Activated CD8-positive, alpha-beta T cell treated with anti-CD3 and anti-CD28 coated beads for 36 hours (primary cell): Measurements from ENCODE around the gene CYTH3. TPM values are rescaled to one million over a fixed set of nuclear protein-coding genes. Genes with fewer than 3 reads are reported as not detected.

ENCODE experiments used
- ATAC-seq: fragments of 200-7000 bp; cut with Tn5 transposase; one replicate; pipeline ENCODE4 v1.10.0; 2021; ENCODE audit warnings: mild to moderate bottlenecking, moderate library complexity
- CTCF ChIA-PET: fragments of 350-600 bp; sonication (Branson Sonifier 250); formaldehyde crosslinking; loops from one replicate; lab custom pipeline; 2021; ENCODE audit warnings: antibody characterized with exemption; lab: Charles Lee
- POLR2A ChIA-PET: fragments of 350-600 bp; sonication (Branson Sonifier 250); formaldehyde crosslinking; loops from one replicate; lab custom pipeline; 2021; ENCODE audit warnings: antibody characterized with exemption; lab: Charles Lee
- DNase-seq: peaks from one replicate; pipeline ENCODE4 v3.0.0-alpha.2; 2020
- H3K27ac Mint-ChIP-seq: one replicate; pipeline ENCODE4 v1.8.0; 2021; ENCODE audit warnings: mild to moderate bottlenecking, mixed read lengths
- H3K27me3 Mint-ChIP-seq: one replicate; pipeline ENCODE4 v1.8.0; 2021; ENCODE audit warnings: mixed read lengths
- H3K36me3 Mint-ChIP-seq: one replicate; pipeline ENCODE4 v1.8.0; 2021; ENCODE audit warnings: low read depth, mixed read lengths
- H3K4me1 Mint-ChIP-seq: one replicate; pipeline ENCODE4 v1.8.0; 2021; ENCODE audit warnings: low read depth, mixed read lengths
- H3K4me3 Mint-ChIP-seq: one replicate; pipeline ENCODE4 v1.8.0; 2021; ENCODE audit warnings: mild to moderate bottlenecking, moderate library complexity, mixed read lengths
- H3K9me3 Mint-ChIP-seq: one replicate; pipeline ENCODE4 v1.8.0; 2021; ENCODE audit warnings: mixed read lengths
- intact Hi-C: fragments of 100-400 bp; cut with micrococcal nuclease; formaldehyde crosslinking; loops from one replicate; pipeline ENCODE4 v1.10.0; 2022
- total RNA-seq, 2 experiments: library from RNA; stranded (reverse); gene quantifications; one replicate each; pipeline ENCODE4 v1.2.3, GENCODE V29; 2021
- TF ChIP-seq, protein P1 (sequence below): fragments of 200-600 bp; IDR thresholded peaks from one replicate; pipeline ENCODE4 v1.8.0; 2022; ENCODE audit warnings: antibody characterized with exemption, mild to moderate bottlenecking

Gene CYTH3
- total RNA-seq, 2 experiments from 2014 or later: 0.92 to 2.3 TPM

DNA sequence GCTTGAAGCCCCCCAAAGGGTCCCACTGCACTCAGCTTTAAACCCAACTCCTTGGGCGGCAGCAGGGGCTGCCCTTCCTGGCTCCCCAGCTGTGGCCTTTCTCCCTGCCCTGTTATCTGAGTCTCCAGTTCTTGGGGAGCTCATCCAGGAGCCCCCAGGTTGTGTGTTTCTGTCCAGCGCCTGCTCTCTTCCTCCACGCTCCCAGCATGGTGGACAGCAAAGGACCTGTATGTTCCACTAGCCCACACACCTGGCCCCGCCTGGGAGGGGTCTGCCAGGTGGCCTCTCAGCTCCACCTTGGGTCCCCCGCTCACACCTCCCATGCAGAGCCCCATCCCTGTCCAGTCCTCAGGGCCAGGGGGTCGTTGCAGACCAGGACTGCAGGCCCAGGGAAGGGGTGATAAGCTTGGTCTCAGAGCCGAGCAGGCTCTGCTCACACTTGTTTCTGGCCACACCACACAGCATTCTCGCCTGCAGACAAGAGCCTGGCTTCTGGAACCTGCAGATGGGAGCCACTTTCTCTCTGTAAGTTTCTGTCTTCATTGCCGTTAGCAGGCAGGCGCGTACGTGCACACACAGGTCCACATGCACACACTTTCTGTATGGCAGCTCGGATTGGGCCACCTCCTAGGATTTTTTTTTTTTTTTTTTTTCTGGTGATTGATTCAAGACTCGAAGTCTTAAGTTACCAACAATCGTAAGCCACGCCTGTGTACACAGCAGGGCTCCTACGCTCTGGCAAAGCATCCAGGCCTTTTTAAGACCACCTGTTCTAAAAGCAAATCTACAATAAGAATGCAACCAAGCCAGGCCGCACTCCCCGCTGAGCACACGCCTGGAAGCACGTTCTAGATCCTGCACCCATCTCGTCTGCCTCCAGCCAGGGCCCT lies 104.6 kb downstream of the CYTH3 start:
- ChIA-PET CTCF (interaction anchor here (3.1 kb wide), 1 partner anchor 155 kb away, joined by 7 read pairs; no protein-coding TSS in a partner anchor), POLR2A (no interaction called here)
- no peaks in the 10 kb centered on the region for H3K9me3 Mint-ChIP-seq
- ATAC-seq: no peak
- DNase-seq: no peak
- intact Hi-C loops: loop anchor here (10.0 kb wide), 1 partner anchor 157 kb away; no protein-coding TSS in a partner anchor
- TF ChIP-seq, protein P1, sequence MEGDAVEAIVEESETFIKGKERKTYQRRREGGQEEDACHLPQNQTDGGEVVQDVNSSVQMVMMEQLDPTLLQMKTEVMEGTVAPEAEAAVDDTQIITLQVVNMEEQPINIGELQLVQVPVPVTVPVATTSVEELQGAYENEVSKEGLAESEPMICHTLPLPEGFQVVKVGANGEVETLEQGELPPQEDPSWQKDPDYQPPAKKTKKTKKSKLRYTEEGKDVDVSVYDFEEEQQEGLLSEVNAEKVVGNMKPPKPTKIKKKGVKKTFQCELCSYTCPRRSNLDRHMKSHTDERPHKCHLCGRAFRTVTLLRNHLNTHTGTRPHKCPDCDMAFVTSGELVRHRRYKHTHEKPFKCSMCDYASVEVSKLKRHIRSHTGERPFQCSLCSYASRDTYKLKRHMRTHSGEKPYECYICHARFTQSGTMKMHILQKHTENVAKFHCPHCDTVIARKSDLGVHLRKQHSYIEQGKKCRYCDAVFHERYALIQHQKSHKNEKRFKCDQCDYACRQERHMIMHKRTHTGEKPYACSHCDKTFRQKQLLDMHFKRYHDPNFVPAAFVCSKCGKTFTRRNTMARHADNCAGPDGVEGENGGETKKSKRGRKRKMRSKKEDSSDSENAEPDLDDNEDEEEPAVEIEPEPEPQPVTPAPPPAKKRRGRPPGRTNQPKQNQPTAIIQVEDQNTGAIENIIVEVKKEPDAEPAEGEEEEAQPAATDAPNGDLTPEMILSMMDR: no peak
- no peak overlapping the region for H3K27ac Mint-ChIP-seq
- H3K36me3 Mint-ChIP-seq: no peaks in the 10 kb centered on the region
- H3K4me1 Mint-ChIP-seq: no peaks in the 10 kb centered on the region
- no peak overlapping the region for H3K4me3 Mint-ChIP-seq
- no peaks in the 10 kb centered on the region for H3K27me3 Mint-ChIP-seq

DNA sequence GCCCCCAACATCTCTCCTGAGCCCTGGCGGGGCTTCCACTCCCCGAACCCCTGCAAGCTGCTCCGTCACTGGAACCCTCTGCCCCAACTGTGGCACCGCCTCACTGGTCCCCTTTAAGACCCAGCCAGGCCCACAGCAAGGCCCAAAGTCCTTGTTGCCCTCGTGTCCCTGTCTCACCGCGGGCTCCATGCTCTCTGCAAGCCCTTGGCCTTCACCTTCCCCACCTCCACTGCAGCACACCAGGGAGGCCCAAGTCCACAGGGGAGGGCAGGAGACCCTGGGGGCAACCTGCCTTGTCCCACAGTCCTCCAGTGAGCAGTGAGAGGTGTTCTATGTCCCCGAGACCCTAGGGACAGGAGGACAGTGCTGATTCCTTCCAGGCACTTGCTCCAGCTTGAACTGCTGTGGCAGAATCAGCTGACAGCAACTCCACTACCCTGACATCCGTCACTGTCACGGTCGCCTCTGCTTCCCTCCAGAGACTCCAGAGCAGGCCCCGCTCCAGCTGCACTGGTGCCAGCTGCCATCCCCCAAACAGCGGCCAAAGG lies 105.3 kb downstream of the CYTH3 start:
- POLR2A ChIA-PET: no interaction called here
- H3K9me3 Mint-ChIP-seq: no peaks in the 10 kb centered on the region
- no peak for DNase-seq
- TF ChIP-seq, protein P1: no peak
- H3K36me3 Mint-ChIP-seq: no peaks in the 10 kb centered on the region
- CTCF ChIA-PET: interaction anchor here (3.1 kb wide), 1 partner anchor 156 kb away, joined by 7 read pairs; no protein-coding TSS in a partner anchor
- ATAC-seq: no peak
- no peaks in the 10 kb centered on the region for H3K27me3 Mint-ChIP-seq
- no peak overlapping the region for H3K27ac Mint-ChIP-seq
- H3K4me3 Mint-ChIP-seq: no peak overlapping the region
- intact Hi-C loops: loop anchor here (10.0 kb wide), 1 partner anchor 158 kb away; no protein-coding TSS in a partner anchor
- no peaks in the 10 kb centered on the region for H3K4me1 Mint-ChIP-seq

DNA sequence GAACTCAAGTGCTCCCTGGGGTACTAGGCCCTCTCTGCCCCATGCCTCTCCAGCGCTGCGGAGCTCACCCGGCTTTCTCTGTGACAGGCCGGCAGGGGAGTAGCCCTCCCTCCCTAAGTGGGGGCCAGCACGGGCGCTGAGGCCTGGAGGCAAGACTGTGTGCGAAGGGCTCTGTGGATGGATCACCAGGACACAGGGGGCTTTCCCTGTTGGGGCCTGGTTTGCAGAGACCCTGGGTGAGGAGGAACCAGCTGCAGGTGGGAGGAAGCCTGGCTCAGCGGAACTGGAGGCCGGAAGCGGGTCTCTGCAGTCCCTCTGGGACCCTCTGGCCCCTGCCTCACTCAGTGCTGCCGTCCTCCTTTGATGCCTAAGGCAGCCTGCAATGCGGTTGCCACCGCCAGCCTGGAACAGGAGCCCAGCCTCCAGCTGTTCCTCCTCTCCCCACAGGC lies 106.0 kb downstream of the CYTH3 start:
- intact Hi-C loops: loop anchor here (10.0 kb wide), 1 partner anchor 158 kb away; no protein-coding TSS in a partner anchor
- CTCF ChIA-PET: interaction anchor here (3.1 kb wide), 1 partner anchor 156 kb away, joined by 7 read pairs; no protein-coding TSS in a partner anchor
- POLR2A ChIA-PET: no interaction called here
- H3K27ac Mint-ChIP-seq: no peak overlapping the region
- DNase-seq (no peak), ATAC-seq (no peak)
- TF ChIP-seq, protein P1: no peak
- H3K4me1 Mint-ChIP-seq: no peaks in the 10 kb centered on the region
- no peaks in the 10 kb centered on the region for H3K9me3 Mint-ChIP-seq
- no peaks in the 10 kb centered on the region for H3K36me3 Mint-ChIP-seq
- no peaks in the 10 kb centered on the region for H3K27me3 Mint-ChIP-seq
- no peak overlapping the region for H3K4me3 Mint-ChIP-seq

DNA sequence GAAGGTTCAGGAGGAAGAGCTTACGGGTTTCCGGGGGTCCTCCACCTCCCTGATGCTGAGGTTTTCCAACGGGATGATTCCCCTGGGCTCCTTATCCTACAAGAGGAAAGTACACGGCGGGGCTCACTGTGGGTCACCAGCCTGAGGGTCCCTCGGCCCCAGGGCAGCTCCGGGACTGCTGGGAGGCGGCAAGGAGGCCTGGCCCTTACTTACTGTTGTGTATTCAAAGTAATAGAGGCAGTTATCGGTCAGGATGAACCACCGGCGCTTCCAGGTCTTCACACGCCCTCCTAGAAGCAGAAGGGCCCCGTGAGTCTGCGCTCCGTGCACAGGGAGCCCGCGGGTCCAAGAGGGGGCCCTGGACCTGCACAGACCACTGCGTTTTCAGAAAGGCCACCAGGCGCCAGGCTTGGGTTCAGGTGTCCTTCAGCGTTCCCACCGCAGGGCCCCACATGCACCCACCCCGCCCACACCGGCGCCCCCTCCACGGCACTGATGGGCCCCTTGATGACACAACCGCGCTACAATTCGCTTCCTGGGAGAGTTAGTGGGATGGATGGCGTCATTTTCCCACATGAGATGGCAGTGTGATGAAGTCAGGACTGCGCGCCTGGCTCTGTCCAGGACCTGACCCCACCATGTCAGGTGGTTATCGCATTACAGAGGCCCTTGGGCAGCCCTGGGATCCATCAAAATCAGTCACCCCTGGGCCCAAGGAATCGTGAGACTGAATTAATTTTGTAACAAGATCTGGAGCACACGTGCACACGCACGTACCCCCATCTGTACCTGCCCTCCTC lies 106.7 kb downstream of the CYTH3 start:
- TF ChIP-seq, protein P1: no peak
- no peaks in the 10 kb centered on the region for H3K27me3 Mint-ChIP-seq
- H3K4me3 Mint-ChIP-seq: no peak overlapping the region
- H3K27ac Mint-ChIP-seq: no peak overlapping the region
- ATAC-seq: no peak
- intact Hi-C loops: loop anchor here (10.0 kb wide), 1 partner anchor 159 kb away; no protein-coding TSS in a partner anchor
- no peaks in the 10 kb centered on the region for H3K9me3 Mint-ChIP-seq
- H3K4me1 Mint-ChIP-seq: no peaks in the 10 kb centered on the region
- no peak for DNase-seq
- ChIA-PET CTCF (no interaction called here), POLR2A (no interaction called here)
- no peaks in the 10 kb centered on the region for H3K36me3 Mint-ChIP-seq
